Parathyroid adenoma (tissue), 2 donors: ENCODE data around the gene C5orf63.
"Not testable (repeated sequence)": the region's sequence is repeated elsewhere in the genome, so short reads cannot be mapped to it uniquely, and the experiment has no call there.

ENCODE experiments used
- H2AFZ ChIP-seq: fragments of 300-600 bp; sonication (generic); one replicate; pipeline ENCODE4 v1.7.0; 2017; ENCODE audit warnings: antibody characterized with exemption, mild to moderate bottlenecking
- H3K27ac ChIP-seq: fragments of 300-600 bp; sonication (generic); one replicate; pipeline ENCODE4 v1.7.0; 2017
- H3K27me3 ChIP-seq: fragments of 300-600 bp; sonication (generic); one replicate; pipeline ENCODE4 v1.7.0; 2017; ENCODE audit warnings: low read length; ENCODE audit not compliant: control insufficient read depth, insufficient read depth
- H3K36me3 ChIP-seq: fragments of 300-600 bp; sonication (generic); one replicate; pipeline ENCODE4 v1.7.0; 2017; ENCODE audit warnings: low read length; ENCODE audit not compliant: control insufficient read depth, insufficient read depth
- H3K4me1 ChIP-seq: fragments of 300-600 bp; sonication (generic); one replicate; pipeline ENCODE4 v1.7.0; 2017; ENCODE audit warnings: control low read depth
- H3K4me2 ChIP-seq: fragments of 300-600 bp; sonication (generic); one replicate; pipeline ENCODE4 v1.7.0; 2017; ENCODE audit warnings: low read length
- H3K4me3 ChIP-seq: fragments of 300-600 bp; sonication (generic); one replicate; pipeline ENCODE4 v1.7.0; 2017; ENCODE audit warnings: low read depth, low read length
- H3K79me2 ChIP-seq: fragments of 300-600 bp; sonication (generic); one replicate; pipeline ENCODE4 v1.7.0; 2017; ENCODE audit warnings: control low read depth
- H3K9ac ChIP-seq: fragments of 300-600 bp; sonication (generic); one replicate; pipeline ENCODE4 v1.7.0; 2017; ENCODE audit warnings: mild to moderate bottlenecking
- H3K9me3 ChIP-seq: fragments of 300-600 bp; sonication (generic); one replicate; pipeline ENCODE4 v1.7.0; 2017; ENCODE audit warnings: low read length; ENCODE audit not compliant: control insufficient read depth
- TF ChIP-seq, protein P1 (sequence below): fragments of 300-600 bp; sonication (generic); IDR thresholded peaks from one replicate; pipeline ENCODE4 v1.7.0; 2017; ENCODE audit warnings: antibody characterized with exemption, mild to moderate bottlenecking
- donor health status: primary hyperparathyroidism.

The C5orf63 gene

GRCh38 chr5:127060470-127060985, 12.8 kb downstream of the C5orf63 start:
- no peak overlapping the region for H3K4me3 ChIP-seq
- TF ChIP-seq, protein P1, sequence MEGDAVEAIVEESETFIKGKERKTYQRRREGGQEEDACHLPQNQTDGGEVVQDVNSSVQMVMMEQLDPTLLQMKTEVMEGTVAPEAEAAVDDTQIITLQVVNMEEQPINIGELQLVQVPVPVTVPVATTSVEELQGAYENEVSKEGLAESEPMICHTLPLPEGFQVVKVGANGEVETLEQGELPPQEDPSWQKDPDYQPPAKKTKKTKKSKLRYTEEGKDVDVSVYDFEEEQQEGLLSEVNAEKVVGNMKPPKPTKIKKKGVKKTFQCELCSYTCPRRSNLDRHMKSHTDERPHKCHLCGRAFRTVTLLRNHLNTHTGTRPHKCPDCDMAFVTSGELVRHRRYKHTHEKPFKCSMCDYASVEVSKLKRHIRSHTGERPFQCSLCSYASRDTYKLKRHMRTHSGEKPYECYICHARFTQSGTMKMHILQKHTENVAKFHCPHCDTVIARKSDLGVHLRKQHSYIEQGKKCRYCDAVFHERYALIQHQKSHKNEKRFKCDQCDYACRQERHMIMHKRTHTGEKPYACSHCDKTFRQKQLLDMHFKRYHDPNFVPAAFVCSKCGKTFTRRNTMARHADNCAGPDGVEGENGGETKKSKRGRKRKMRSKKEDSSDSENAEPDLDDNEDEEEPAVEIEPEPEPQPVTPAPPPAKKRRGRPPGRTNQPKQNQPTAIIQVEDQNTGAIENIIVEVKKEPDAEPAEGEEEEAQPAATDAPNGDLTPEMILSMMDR = no peak
- no peak overlapping the region for H3K27ac ChIP-seq
- H3K4me1 ChIP-seq = no peaks in the 10 kb centered on the region
- H3K4me2 ChIP-seq = no peak overlapping the region
- no peaks in the 10 kb centered on the region for H3K27me3 ChIP-seq
- H3K9me3 ChIP-seq = no peaks in the 10 kb centered on the region
- no peak overlapping the region for H2AFZ ChIP-seq
- H3K36me3 ChIP-seq = no peaks in the 10 kb centered on the region
- no peak overlapping the region for H3K9ac ChIP-seq
- no peaks in the 10 kb centered on the region for H3K79me2 ChIP-seq

DNA sequence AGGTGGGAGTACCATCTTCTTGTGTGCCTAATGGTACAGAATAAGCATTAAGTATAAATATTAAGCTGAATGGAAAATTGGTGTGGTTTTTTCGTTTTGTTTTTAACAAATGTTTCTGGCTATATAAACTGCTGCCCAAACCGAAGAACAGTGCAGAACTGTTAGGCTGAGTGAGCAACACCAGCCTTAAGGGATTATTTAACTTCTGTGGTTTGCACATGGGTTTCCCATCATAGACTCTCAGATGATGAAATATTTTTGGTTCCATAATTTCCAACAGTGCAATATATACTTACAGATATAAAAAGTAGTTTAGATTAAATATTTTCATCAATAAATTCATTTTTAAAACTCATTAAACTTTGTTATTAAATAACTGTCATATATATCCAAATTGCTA, 16.4 kb downstream of the C5orf63 start:
- Histone ChIP-seq H3K27me3 (no peaks in the 10 kb centered on the region), H3K4me3 (no peak overlapping the region), H3K4me1 (no peaks in the 10 kb centered on the region), H3K27ac (no peak overlapping the region), H2AFZ (no peak overlapping the region), H3K9ac (no peak overlapping the region), H3K4me2 (no peak overlapping the region), H3K9me3 (no peaks in the 10 kb centered on the region), H3K36me3 (no peaks in the 10 kb centered on the region), H3K79me2 (no peaks in the 10 kb centered on the region)
- TF ChIP-seq, protein P1 = no peak

DNA sequence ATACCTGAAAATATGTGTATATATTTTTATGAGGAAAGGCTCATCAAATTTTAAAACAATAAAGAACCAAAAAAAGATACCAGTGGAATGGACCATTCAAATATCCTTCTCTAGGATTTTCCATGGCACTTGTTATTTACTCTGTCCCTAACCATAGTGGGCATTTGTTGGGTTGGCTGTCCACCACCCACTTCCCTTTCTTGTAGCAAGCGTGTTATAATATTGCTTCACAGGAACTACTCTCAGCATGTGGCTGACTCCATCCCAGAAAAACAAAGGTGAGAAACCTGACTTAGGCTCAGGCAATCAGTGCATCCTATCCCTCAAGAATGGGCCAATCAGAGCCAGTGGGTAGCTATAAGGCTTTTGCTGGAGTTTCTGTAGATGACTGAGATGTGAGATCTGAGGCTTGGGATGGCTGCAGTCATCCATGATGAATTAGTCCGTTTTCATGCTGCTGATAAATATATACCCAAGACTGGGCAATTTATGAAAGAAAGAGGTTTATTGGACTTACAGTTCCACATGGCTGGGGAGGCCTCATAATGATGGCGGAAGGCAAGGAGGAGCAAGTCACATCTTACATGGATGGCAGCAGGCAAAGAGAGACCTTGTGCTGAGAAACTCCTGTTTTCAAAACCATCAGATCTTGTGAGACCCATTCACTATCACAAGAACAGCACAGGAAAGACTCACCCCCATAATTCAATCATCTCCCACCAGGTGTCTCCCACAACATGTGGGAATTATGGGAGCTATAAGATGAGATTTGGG, 17.2 kb downstream of the C5orf63 start:
- no peak overlapping the region for H3K9ac ChIP-seq
- H3K79me2 ChIP-seq = no peaks in the 10 kb centered on the region
- no peaks in the 10 kb centered on the region for H3K36me3 ChIP-seq
- no peak overlapping the region for H3K4me3 ChIP-seq
- TF ChIP-seq, protein P1 = no peak
- no peaks in the 10 kb centered on the region for H3K27me3 ChIP-seq
- H2AFZ ChIP-seq = no peak overlapping the region
- H3K9me3 ChIP-seq = no peaks in the 10 kb centered on the region
- no peaks in the 10 kb centered on the region for H3K4me1 ChIP-seq
- no peak overlapping the region for H3K27ac ChIP-seq
- H3K4me2 ChIP-seq = no peak overlapping the region

- H3K4me2 ChIP-seq, H2AFZ ChIP-seq, H3K4me3 ChIP-seq, H3K4me1 ChIP-seq, H3K27me3 ChIP-seq, H3K27ac ChIP-seq, H3K9ac ChIP-seq, H3K9me3 ChIP-seq, H3K79me2 ChIP-seq, H3K36me3 ChIP-seq: not testable (repeated sequence)
Measured at GRCh38 chr5:127053551-127053950, 19.8 kb downstream of the C5orf63 start.

- Histone ChIP-seq H3K9me3 (no peaks in the 10 kb centered on the region), H3K79me2 (no peaks in the 10 kb centered on the region), H3K27me3 (no peaks in the 10 kb centered on the region), H3K9ac (no peak overlapping the region), H2AFZ (no peak overlapping the region), H3K36me3 (no peaks in the 10 kb centered on the region), H3K4me1 (no peaks in the 10 kb centered on the region), H3K4me2 (no peak overlapping the region), H3K27ac (no peak overlapping the region), H3K4me3 (no peak overlapping the region)
- TF ChIP-seq, protein P1 = no peak
Measured at GRCh38 chr5:127053049-127053448, 20.3 kb downstream of the C5orf63 start.
